NCI-H1417 (cell line): ENCODE measurements around the gene ATG13.

Experiments used
- DNase-seq, 3 experiments: peaks; one replicate each; lab custom pipeline; 2025; lab: John Stamatoyannopoulos, UW

The ATG13 gene

DNA sequence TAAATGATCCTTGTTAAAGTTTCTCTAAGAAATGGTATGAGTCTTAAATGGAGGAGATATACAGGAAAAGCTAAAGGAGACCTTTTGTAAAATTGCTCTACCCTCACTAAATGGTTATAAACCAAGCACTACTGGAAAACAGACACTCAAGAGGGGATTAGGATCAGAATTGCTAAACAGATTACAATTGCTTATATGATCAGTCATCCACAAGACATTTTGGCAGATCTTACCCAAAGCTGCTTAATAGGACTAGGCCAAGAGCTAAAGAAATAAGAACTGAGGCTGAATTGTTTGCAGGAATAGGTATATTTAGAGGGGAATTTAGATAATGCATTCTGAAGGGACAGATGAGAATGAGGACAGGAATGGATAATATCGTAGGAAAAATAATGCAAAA is 9.8 kb upstream of the ATG13 start:
- no peak for DNase-seq

DNA sequence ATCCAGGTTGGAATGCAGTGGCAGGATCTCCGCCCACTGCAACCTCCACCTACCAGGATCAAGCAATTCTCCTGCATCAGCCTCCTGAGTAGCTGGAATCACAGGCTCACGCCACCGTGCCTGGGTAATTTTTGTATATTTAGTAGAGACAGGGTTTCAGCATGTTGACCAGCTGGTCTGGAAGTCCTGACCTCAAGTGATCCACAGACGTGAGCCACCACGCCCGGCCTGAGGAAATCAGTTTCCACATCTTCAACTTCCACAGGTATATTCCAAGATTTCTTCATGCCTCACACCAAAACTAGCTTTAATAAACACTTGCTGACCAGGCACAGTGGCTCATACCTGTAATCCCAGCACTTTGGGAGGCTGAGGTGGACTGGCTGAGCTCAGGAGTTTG is 8.0 kb upstream of the ATG13 start:
- DNase-seq, result no peak

DNA sequence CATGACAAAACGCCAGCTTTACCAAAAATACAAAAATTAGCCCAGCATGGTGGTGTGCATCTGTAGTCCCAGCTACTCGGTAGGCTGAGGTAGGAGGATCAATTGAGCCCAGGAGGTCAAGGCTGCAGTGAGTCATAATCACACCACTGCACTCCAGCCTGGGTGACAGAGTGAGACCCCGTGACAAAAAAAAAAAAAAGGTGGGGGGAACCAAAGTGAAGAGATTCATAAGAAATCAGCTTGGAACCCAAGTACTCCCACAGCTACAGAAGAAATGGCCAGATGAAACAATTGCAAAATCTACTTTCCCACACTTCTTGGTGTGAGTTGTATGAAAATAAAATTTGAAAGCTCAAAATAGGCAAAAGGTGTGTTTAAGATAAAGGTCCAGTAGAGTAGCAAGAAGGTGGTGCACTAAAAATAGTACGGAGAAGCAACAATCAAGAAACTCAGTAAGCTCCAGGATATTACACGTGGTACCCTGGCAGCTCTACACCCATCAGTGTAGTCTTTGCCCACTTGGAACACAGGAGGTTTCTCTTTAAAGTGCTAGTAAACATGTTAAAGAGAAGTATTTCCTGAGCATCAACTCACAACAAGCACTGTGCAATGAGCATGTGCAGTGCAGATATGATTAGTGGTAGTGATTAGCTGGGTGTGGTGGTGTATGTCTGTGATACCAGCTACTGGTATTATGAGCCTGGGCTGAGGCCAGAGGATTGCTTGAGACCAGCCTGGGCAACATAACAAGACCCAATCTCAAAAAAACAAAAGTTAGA is 5.6 kb upstream of the ATG13 start:
- no peak for DNase-seq

DNA sequence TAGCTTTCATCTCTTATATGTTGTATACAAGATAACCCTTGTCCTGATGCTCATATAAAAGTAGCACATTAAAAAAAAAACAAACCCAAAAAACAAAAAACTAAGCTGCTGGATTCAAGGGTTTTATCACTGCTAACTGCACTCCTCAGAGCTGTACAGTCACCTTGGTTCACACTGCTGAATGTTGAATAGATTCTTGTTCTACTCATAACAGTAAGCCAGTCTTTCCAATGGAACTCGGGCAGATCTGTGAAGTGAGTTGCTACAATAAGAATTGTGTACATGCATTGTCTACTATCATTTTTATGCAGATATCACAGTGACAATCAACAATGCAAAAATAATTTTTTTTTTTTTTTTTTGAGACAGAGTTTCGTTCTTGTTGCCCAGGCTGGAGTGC is 5.0 kb upstream of the ATG13 start:
- no peak for DNase-seq

DNA sequence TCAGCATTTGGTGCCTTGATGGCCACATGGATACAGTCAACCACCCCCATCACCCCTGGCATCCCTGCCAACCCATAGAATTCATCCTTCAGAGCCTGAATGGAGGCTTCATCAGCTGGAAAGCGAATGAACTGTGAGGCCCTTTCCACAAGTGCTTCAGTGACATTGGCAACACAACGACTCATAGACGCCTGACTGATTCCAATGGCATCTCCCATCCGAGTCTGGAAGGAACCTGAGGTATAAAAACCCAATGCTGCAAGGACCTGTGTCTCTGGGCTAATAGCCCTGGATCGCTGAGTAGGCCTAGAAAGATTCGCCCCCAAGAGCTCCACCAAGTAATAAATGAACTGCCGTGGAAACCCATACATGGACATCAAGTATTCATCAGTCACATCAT is 1.6 kb upstream of the ATG13 start:
- DNase-seq, result no peak

DNA sequence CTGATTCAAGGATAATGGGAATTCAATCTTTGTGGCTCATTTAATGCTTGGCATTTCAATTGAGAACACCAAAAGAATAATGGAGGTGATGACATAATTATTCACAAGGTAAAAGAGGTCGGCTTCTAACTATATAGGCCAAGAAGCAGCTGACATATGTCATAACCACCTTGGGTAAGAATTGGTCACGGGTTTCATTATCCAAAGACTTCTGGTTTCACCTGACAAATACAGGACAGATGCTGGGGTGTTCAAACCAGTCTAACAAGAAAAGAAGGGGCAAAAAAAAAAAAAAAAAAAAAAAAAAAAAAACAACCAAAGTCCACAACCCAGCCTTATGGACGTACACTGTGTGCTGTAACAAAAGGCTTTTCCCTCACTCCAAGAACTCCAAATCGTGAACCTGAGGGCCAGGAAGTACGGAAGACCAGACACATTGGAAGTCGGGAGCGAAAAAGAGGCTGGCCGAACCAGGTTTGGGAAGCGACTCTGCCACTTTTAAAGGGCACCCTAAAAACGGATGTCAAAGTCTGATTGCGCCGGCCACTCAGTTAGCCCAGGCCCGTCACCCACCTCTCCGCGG is 711 bp upstream of the ATG13 start:
- DNase-seq, result no peak

DNA sequence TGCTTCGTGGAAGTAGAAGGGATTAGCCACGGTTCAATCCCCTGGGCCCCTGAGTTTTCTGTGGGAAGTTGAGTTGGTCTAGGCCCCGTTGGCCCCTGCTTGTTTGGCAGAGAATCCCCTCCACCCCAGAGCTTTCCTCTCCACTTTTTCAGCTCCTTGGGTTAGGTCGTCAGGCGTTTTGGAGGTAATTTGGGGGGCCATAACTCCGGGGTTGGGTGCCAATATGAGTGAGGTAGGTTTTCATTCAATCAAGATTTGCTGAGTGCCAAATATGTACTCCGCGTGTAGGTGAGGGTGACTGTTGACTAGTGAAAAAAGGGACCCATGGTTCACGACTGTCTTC is 590 bp downstream of the ATG13 start:
- no peak for DNase-seq

DNA sequence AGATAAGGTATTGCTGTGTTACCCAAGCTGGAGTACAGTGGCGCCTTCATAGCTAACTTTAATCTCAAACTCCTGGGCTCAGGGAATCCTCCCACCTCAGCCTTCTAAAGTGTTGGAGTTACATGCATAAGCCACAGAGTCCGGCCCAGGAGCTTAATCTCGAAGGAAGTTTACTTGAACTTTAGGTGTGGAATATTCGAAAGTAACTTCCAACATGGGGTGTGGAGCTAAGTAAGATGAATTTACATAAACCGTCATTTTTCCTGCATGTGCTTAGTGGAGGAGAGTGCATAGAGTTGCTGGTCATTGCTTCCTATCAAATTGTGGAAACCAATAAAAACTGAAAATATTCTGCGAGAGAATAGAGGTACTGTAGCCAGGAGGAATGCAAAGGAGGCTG is 1.5 kb downstream of the ATG13 start:
- no peak for DNase-seq

DNA sequence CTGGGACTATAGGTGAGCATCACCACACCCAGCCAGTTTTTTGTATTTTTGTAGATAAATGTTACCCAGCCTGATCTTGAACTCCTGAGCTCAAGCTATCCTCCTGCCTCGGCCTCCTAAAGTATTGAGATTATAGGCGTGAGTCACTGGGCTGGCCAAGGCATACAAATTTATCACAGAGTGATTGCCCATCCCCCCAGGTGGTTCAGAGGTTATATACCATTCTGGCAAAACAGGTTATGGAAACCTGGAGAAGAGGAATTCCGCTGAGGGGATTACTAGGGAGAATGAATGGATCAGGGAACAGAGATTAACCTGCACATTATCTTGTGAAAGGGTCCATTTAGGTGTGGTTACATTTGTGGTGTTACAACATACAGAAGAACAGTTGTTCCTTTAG is 8.1 kb downstream of the ATG13 start:
- no peak for DNase-seq

DNA sequence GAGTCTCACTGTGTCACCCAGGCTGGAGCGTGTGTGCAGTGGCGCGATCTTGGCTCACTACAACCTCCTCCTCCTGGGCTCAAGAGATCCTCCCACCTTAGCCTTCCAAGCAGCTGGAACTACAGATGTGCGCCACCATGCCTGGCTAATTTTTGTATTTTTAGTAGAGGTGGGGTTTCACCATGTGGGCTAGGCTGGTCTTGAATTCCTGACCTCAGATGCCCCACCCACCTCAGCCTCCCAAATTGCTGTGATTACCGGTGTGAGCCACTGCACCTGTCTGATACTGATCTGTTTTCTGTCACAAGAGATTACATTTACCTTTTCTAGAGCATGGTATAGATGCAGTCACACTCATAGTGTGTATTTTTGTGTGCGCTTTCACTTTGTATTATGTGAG is 11.6 kb downstream of the ATG13 start:
- no peak for DNase-seq

DNA sequence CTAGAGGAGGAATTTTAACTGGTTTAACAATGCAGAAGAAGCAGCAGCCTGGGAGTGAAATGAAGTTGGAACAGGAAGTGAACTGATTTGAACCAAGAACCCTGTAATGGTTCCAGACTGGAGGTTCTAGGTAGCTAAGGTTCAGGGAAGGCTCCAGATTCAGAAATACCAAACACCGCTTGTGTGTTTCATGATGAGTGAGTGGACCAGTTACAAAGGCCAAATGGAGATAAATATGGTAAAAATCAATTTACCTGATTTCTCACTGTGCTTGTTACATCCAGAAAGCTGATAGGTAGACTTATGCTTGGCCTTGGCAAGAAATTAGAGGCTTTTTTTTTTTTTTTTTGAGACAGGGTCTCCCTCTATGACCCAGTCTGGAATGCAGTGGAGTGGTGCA is 12.9 kb downstream of the ATG13 start:
- DNase-seq, result no peak

DNA sequence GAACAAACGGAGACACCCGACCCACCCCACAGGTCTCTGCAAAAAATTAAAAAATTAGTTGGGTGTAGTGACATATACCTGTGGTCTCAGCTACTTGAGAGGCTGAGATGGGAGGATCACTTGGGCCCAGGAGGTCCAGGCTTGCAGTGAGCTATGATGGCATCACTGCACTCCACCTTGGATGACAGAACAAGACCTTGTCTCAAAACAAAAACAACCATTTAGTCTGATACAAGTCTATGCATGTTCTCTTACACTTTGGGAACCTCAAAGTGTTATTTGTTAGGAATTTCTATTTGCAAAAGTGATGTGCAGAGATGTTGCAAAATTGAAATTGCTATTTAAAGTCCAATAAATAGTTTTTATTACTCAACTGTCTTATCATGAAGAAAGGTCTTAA is 14.3 kb downstream of the ATG13 start:
- no peak for DNase-seq

DNA sequence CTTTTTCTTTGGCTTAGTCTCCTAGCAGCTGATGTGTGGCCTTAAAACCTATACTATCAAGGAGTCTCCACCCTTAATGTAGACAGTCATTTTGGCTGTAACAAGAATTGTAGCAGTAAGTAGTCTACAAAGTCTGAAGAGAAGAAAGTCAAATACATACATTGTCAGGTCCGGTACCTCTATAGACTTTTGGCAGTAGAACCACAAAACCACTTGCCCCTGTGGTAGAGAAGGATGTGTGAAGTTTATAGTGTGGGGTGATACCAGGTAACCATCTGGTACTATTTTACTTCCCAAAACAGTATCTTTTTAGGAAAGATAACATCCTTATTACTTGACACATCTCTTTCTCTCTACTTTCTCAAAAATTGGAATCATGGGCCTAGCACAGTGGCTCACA is 15.1 kb downstream of the ATG13 start:
- no peak for DNase-seq

DNA sequence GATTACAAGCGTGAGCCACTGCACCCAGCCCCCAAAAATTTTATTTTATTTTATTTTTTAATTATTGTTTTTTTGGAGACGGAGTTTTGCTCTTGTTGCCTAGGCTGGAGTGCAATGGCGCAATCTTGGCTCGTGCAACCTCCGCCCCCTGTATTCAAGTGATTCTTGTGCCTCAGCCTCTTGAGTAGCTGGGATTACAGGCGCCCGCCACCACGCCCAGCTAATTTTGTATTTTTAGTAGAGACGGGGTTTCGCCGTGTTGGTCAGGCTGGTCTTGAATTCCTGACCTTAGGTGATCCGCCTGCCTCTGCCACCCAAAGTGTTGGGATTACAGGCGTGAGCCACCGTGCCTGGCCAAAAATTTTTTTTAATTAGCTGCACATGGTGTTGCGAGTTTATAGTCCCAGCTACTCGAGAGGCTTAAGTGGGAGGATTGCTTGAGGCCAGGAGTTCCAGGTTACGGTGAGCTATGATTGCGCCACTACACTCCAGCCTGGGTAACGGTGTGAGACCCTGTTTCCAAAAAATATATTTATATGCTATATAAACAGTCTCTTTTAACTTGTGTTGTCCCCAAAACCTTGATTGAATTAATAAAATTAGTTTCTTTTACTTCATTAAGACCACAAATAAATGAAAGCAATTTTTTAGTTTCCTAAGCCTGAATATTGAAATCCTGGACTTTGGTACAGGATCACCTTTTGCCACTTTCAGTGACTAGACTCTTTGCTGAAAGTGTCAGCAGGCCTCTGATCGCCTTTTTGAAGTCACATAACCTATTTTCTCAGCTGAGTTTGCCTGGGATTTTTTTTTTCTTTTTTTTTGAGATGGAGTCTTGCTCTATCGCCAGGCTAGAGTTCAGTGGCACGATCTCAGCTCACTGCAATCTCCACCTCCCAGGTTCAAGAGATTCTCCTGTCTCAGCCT is 16.2 kb downstream of the ATG13 start:
- no peak for DNase-seq

DNA sequence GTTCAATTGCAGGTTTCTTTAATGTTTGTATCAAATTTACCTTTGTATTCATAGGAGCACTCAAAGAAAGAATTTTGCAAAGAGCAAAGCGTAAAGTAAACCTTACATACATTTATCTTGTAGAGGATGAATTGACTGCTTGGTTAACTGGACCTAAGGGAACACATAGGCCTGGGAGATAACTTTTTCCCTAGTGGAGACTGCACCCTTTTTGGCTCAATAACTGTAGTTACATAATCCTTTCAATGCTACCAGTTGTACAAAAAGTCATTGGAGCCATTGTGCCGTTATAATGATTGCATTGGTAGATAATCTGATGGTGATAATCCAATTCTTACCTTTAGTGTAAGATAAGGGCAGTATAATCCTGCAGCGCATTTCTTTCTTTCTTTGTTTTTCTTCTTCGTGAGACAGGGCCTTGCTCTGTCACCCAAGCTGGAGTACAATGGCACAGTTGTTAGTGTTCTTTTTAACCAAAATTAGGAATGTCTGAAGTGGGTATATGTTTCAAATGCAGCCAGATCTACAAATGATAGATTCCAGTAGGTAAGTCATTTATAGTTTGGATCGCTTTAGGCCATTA is 18.3 kb downstream of the ATG13 start:
- no peak for DNase-seq

DNA sequence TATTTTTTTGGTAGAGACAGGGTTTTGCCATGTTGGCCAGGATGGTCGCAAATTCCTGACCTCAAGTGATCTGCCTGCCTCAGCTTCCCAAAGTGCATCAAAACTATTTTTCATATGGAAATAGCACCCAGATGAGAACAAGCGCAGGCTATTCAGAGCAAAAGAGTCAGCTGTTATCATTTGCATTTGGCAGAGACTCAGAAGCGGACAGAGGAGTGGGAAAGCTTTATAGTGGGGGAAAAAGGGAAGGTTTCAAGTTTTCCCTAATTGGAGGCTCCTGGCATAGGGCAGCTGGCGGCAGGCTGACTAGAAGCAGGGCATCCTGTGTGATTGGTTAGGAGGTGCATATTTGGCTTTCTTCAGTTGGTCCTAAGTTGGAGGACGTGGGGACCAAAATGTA is 20.2 kb downstream of the ATG13 start:
- DNase-seq, result no peak

DNA sequence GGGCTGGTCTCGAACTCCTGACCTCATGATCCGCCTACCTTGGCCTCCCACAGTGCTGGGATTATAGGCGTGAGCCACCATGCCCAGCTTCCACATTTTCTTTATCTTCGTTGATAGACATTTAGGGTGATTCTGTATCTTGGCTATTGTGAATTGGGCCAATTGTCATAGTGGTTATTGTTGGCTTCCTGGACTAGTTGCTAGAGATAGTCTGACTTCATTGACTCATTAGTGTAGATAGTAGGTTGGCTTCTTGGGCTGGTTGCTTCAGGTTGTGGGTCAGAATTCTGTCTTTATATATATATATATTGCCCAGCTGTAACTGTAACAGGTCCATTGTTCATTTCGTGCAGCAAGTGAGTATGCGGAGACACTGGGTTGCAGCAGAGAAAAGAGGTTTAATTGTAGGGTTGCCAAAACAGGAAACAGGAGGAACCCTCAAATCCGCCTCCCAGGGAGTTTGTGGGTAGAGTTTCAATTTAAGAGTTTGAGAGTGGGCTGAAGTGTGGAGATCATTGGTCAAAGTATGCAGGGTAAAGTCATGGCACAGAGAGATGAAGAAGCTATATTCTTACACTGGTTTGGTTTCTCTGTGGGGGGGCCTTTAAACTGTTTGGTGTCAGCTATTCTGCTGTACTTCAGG is 22.0 kb downstream of the ATG13 start:
- peak; percentile 2 to 34 (median 8) for DNase-seq

DNA sequence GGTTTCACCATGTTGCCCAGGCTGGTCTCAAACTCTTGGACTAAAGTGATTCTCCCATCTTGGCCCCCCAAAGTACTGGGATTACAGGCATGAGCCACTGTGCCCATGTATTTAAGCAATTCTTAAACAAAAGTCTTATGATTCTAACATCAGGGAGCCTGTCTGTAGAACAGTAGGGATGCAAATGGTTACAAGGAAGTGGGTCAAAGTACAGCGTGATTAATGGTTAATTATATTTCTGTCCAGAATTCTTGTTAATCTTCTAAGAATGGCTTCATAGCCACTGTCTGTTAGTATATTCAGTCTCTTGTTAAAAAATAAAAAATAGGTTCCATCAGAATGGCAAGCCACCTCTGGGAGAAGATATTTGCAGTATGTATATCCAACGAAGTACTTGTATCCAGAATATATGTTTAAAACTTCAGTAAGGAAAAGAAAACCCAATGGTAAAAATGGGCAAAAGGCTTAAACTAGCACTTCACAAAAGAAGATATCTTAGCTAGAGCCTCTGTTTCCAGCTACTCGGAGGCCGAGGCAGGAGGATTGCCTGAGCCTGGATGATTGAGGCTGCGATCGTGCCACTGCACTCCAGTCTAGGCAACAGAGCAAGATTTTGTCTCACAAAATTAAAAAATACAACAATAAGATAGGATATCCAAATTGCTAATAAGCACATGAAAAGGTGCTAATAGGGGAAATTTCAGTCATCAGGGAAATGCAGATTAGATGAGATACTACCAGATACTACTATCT is 22.9 kb downstream of the ATG13 start:
- no peak for DNase-seq

DNA sequence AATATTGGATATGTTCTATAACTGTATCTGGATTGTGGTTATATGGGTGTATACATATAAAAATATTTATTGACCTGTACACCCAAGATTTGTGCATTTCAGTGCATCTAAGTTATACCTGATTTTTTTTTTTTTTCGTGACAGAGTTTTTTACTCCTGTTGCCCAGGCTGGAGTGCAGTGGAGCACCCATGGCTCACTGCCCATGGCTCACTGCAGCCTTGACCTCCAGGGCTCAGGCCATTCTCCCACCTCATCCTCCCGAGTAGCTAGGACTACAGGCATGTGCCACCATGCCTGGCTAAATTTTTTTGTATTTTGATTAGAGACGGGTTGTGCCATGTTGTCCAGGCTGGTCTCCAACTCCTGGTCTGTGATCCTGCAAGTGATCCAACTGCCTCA is 24.3 kb downstream of the ATG13 start:
- no peak for DNase-seq

DNA sequence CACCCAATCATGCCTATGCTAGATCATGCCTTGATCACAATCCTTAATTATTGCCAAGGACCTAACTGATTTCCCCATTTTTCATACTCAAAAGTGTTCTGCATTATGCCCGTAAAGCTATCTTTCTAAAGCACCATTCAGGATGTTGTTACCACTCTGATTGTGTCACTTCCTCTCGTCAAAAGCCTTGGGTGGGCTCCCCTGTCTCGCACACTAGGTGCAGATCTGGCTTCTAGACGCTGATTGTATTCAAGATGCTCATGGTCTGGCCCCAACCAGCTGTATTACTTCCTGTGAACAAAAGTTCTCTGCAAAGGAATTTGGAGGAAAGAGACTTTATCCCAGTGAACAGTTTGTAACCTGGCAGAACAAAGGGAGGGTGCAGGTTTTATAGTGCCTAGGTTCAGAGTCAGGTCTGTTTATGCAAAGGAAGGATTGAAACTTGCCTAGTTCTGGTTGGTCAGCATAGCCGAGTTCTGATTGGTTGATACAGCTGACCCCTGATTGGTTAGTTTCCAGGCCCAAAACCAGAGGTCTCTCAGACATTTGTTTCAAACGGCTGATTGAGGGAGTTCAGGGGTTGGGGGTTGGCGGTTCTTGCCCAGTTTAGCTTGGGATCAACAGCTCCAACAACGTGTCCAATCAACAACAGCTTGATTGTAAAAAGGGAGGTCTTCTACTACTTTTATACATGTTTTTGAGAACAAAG is 25.4 kb downstream of the ATG13 start:
- no peak for DNase-seq

DNA sequence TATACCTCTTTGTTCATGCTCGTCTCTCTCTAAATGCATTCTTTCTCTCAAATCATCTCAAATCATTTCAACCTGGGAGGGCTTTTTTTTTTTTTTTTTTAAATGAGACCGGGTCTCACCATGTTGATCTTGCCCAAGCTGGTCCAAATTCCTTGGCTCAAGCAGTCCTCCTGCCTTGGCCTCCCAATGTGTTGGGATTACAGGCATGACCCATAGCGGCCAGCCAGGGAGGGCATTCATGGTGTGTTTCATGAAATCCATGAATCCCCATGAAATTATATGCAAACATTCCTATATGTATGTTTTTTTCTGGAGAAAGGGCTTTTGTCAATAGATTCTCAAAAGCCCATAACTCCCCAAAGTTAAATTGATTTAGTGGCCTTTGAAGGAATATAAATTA is 26.2 kb downstream of the ATG13 start:
- no peak for DNase-seq
